ENCODE data around the gene MUC5B.

The MUC5B gene

DNA sequence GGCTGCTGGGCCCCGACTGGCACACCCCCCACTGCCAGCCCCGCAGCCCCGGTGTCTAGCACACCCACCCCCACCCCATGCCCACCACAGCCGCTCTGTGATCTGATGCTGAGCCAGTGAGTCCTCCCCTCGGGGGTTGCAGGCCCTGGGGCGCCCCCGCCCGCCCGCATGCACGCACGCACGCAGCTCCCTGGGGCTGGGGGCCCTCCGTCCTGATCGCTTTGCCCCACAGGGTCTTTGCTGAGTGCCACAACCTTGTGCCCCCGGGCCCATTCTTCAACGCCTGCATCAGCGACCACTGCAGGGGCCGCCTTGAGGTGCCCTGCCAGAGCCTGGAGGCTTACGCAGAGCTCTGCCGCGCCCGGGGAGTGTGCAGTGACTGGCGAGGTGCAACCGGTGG is 32.3 kb downstream of the MUC5B start:
- no peak for TF ChIP-seq CTCF (IDR thresholded peaks at IDR 0.05; ENCODE audit: low read depth, low read length, missing control alignments)
- DNase-seq (ENCODE audit: extremely low read depth, low read depth) = no peak

DNA sequence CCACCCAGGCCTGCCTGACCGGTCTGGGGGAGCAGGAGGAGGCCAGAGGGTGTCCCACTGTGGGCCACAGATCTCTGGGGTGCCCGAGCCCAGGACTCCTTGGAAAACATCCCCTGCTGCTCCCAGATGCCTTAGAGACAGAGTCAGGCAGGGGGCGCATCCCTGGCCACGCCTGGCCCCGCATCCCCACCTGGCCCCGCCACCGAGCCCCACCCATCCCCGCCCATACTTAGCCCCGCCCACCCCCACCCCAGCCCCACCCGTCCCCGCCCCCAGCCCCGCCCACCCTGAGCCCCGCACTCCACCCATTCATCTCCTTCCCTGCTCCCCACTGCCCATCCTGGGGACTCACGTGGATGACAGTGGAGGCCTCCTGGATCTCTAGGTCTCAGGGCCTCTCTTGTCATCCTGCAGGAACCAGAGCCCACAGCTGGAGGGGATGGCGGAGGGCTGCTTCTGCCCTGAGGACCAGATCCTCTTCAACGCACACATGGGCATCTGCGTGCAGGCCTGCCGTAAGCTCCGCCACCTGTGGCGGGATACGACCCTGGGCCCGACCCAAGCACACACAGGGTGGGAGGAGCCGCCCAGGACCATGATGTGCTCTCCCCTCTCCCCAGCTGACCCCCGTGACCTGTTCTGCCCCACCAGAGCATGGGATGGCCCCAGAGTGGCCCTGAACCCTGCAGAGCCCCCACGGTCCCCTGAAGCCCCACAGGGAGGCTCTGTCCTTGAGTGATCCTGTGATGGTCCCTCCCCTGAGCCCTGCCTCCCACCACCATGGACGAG is 33.6 kb downstream of the MUC5B start:
- DNase-seq (ENCODE audit: extremely low read depth, low read depth) = no peak
- no peak overlapping the region for H3K4me3 ChIP-seq (replicated peaks; ENCODE audit: low read depth, low read length)
- no peak for TF ChIP-seq CTCF (IDR thresholded peaks at IDR 0.05; ENCODE audit: low read depth, low read length, missing control alignments)

More for the DNA sequence above, 32.3 kb downstream of the MUC5B start:
- H3K4me3 ChIP-seq (replicated peaks; ENCODE audit: low read depth, low read length) = no peak overlapping the region

DNA sequence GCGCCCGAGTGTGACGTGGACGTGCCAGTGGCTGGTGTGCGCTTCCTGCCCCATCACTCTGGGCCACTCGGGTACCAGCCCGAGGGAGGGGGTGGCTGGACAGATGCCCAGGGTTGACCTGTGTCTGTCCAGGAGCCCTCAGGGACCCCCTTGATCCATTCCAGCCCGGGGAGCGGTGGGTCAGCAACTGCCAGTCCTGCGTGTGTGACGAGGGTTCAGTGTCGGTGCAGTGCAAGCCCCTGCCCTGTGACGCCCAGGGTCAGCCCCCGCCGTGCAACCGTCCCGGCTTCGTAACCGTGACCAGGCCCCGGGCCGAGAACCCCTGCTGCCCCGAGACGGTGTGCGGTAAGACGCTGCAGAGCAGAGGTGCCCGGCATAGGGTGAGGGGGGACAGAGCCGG is 34.5 kb downstream of the MUC5B start:
- TF ChIP-seq CTCF (IDR thresholded peaks at IDR 0.05; ENCODE audit: low read depth, low read length, missing control alignments) = no peak
- H3K4me3 ChIP-seq (replicated peaks; ENCODE audit: low read depth, low read length) = no peak overlapping the region
- DNase-seq (ENCODE audit: extremely low read depth, low read depth) = no peak

DNA sequence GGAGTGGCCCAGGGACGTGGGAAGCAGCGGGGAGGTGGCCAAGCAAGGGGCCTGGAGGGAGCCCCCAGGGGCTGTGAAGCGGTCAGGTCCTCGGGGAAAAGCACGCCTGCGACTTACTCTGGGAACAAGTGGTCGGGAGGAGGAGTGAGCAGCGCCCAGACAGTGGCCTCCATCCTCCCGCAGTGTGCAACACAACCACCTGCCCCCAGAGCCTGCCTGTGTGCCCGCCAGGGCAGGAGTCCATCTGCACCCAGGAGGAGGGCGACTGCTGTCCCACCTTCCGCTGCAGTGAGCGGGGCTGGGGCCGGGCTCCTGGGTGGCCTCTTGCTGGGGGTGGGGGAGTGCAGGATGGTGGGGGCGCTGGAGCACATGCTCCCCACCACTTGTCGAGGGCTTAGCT is 35.0 kb downstream of the MUC5B start:
- TF ChIP-seq CTCF (IDR thresholded peaks at IDR 0.05; ENCODE audit: low read depth, low read length, missing control alignments) = no peak
- DNase-seq (ENCODE audit: extremely low read depth, low read depth) = no peak
- no peak overlapping the region for H3K4me3 ChIP-seq (replicated peaks; ENCODE audit: low read depth, low read length)

DNA sequence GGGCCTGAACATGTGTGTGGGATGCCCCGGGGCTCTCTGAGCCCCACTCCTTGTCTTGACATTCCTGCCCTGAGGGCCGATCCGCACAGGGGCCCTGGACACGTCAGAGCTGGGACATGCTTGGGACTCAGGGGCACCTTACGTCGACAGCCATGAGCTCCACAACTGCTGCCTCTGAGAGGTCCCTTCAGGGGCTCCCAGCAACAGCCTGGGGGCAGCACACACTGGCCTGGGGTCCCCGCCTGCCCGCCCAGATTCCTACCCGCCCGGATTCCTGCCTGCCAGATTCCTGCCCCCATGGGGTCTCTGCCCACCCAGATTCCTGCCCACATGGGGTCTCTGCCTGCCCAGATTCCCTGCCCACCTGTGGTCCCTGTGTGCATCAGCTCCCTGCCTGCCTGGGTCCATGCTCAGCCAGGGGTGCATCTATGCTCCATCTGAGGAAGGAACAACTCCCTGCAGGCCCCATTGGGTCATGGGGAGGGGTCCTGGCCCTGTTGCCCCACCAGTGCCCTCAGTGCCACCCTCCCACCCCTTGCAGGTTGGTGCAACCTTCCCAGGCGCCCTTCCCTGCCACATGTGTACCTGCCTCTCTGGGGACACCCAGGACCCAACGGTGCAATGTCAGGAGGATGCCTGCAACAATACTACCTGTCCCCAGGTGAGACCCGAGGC is 35.7 kb downstream of the MUC5B start:
- no peak for TF ChIP-seq CTCF (IDR thresholded peaks at IDR 0.05; ENCODE audit: low read depth, low read length, missing control alignments)
- no peak for DNase-seq (ENCODE audit: extremely low read depth, low read depth)
- no peak overlapping the region for H3K4me3 ChIP-seq (replicated peaks; ENCODE audit: low read depth, low read length)

DNA sequence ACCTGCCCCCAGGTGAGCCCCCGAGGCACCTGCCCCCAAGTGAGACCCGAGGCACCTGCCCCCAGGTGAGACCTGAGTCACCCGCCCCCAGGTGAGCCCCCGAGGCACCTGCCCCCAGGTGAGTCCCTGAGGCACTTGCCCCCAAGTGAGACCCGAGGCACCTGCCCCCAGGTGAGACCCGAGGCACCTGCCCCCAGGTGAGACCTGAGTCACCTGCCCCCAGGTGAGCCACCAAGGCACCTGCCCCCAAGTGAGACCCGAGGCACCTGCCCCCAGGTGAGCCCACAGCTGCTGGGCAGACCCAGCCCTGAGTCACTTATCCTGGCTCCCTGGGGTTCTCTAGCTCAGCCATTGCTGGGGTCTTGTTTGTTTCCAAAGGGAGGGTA is 36.2 kb downstream of the MUC5B start:
- no peak for TF ChIP-seq CTCF (IDR thresholded peaks at IDR 0.05; ENCODE audit: low read depth, low read length, missing control alignments)
- DNase-seq (ENCODE audit: extremely low read depth, low read depth) = no peak
- H3K4me3 ChIP-seq (replicated peaks; ENCODE audit: low read depth, low read length) = no peak overlapping the region
